Fibroblast of pulmonary artery (primary cell): ENCODE data around the gene NPM3.

Experiments
- DNase-seq: peaks from one replicate; pipeline ENCODE4 v3.0.0-alpha.2; 2010; ENCODE audit warnings: low read depth
- H3K4me3 ChIP-seq: replicated peaks from 2 replicates; pipeline ENCODE4 v1.5.1; 2011; ENCODE audit warnings: low read depth, mild to moderate bottlenecking, control low read depth, low read length, moderate library complexity
- CTCF ChIP-seq: IDR thresholded peaks from 2 replicates; pipeline ENCODE4 v1.5.1; 2011; ENCODE audit warnings: mild to moderate bottlenecking, control low read depth, low read length, inconsistent platforms; ENCODE audit errors: missing control alignments

NPM3 gene

GRCh38 chr10:101770331-101771215 is 12.7 kb downstream of the NPM3 start:
- no peak for TF ChIP-seq CTCF
- DNase-seq = no peak

GRCh38 chr10:101769541-101770180 is 13.6 kb downstream of the NPM3 start:
- H3K4me3 ChIP-seq = no peak overlapping the region
- TF ChIP-seq CTCF = no peak
- DNase-seq = no peak

More at GRCh38 chr10:101770331-101771215, 12.7 kb downstream of the NPM3 start:
- no peak overlapping the region for H3K4me3 ChIP-seq

GRCh38 chr10:101768791-101769170 is 14.5 kb downstream of the NPM3 start:
- no peak overlapping the region for H3K4me3 ChIP-seq
- DNase-seq = no peak
- TF ChIP-seq CTCF = no peak

- no peak overlapping the region for H3K4me3 ChIP-seq
- TF ChIP-seq CTCF = no peak
- no peak for DNase-seq
These were observed 15.1 kb downstream of the NPM3 start for GRCh38 chr10:101767966-101768790.

DNA sequence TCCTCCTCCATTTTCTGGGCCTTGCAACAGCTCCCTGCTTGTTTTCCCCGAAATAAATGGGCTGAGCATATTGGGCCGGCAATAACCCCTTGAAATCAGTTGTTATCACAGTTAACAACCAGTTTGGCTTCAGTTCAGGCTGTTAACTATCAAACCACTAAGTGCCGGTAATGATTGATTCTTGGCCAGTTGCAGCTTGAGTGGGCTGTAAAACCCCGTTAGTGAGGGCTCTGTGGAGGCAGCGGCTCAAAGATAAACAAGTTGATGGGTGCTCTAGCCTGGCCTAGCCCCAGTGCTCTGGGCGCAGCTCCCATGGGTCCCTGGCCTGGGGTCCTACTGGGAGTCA is 15.7 kb downstream of the NPM3 start:
- no peak for DNase-seq
- TF ChIP-seq CTCF = no peak
- H3K4me3 ChIP-seq = no peak overlapping the region

- DNase-seq = no peak
- TF ChIP-seq CTCF = no peak
- no peak overlapping the region for H3K4me3 ChIP-seq
These were observed 16.3 kb downstream of the NPM3 start for GRCh38 chr10:101766753-101767599.
